ENCODE measurements around the gene VAV2.

Gene VAV2

DNA sequence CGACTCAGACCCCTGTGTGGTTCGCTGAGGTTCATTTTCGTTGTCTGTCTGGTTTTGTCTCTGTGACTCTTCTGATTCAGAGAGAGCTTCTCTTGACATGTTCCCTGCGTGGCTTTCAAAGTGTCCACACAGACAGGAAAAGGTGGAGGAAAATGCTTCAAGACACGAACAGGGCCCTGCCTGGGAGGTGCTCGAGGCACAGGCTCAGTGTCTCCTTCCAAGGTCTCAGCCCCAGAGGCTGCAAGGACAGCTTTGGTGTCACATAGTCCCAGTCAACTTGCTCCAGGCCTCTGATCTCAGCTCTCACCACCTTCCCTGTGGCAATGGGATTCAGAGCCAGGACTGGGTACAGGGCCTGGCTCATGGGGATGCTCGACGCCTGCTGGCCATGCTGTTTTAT lies 202.3 kb downstream of the VAV2 start:
- no peak overlapping the region for H3K4me3 ChIP-seq (ENCODE audit: low read depth, low read length)
- TF ChIP-seq, protein P1, sequence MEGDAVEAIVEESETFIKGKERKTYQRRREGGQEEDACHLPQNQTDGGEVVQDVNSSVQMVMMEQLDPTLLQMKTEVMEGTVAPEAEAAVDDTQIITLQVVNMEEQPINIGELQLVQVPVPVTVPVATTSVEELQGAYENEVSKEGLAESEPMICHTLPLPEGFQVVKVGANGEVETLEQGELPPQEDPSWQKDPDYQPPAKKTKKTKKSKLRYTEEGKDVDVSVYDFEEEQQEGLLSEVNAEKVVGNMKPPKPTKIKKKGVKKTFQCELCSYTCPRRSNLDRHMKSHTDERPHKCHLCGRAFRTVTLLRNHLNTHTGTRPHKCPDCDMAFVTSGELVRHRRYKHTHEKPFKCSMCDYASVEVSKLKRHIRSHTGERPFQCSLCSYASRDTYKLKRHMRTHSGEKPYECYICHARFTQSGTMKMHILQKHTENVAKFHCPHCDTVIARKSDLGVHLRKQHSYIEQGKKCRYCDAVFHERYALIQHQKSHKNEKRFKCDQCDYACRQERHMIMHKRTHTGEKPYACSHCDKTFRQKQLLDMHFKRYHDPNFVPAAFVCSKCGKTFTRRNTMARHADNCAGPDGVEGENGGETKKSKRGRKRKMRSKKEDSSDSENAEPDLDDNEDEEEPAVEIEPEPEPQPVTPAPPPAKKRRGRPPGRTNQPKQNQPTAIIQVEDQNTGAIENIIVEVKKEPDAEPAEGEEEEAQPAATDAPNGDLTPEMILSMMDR (IDR thresholded peaks at IDR 0.05; ENCODE audit: low read depth, low read length): no peak

DNA sequence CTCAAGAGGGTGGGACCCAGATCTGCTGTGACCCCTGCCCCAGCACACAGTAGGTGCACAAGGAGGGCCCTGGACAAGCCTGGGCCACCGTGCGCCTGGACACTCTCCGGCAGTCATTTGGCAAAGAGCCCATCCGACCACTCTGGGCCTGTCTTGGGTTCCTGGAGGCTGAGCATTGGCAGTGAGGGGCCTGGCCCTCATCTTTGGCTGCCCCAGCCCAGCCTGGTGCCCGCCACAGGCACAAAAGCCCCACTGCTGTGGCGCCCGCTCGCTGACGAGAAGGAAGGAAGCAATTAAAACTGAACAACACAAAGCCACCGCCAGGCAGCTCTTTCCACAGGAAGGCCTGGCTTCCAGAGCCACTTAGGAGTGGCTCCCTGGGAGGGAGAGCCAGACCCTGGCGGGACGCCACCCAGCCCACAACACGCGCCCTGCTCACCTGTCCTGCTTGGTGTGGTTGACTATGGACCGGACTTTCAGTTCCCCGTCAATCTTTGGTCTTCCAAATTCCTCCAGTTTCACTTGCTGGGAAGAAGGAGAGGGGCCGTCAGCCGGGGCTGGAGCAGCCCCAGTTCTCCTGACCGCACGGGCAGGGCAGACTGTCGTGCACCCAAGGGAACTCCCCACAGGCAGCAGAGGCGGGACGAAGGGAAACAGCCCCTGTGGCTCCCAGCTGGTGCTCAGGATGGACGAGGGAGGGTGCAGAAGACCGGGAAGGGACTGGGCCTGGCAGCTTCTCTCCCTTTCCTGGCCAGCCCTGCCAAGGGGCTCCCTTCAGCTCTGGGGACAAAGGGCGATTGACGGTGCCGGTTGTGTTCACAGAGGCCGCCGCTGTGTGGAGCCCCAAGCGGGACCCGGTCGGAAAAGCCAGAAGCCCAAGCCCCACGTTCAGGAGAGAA lies 203.1 kb downstream of the VAV2 start:
- TF ChIP-seq, protein P1 (IDR thresholded peaks at IDR 0.05; ENCODE audit: low read depth, low read length): no peak
- no peak overlapping the region for H3K4me3 ChIP-seq (ENCODE audit: low read depth, low read length)

DNA sequence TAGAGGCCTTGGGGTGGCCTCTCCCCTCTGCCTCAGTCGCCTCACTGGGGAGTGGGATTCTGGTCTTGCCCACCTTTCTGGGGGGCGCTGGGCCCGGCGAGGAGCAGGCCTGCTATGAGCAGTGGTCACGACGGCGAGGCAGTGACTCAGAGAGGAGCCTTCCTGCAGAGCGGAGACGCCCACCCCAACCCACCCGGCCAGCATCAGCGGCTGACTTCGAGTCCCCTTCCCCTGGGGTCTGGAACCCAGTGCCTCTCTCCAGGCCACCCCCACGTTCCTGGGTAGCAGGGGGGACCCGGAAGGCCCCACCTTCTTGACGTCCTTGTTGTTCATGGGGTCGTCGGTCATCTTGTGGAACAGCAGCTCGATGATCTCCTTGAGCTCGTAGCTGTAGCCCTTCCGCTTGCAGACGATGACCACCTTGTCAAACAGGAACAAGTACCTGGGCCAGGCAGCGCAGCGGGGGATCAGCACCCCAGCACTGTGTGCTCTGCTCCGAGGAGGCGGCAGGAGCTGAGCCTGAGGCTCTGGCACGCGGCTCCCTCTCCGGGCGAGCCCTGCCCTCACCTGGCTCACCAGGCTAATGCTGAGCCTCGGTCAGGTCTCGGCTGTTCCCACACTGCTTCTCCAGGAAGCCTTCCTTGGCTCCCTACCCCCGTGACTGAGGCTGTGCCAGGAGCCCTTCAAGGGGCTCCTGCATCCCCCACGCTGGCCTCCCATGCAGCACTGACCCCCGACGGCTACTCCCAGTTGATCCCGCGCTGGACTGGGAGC lies 203.9 kb downstream of the VAV2 start:
- TF ChIP-seq, protein P1 (IDR thresholded peaks at IDR 0.05; ENCODE audit: low read depth, low read length): no peak
- no peak overlapping the region for H3K4me3 ChIP-seq (ENCODE audit: low read depth, low read length)

DNA sequence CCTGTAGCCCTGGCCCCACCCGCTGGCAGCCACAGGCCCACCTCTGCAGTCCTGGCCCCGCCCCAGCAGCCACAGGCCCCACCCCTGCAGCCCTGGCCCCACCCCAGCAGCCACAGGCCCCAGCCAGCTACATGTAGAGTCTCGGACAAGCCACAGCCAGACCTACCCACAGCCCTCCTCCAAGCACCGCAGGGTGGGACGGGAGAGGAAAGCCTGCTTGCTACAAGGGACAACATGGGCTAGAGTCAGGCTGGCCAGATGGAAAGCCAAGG lies 204.4 kb downstream of the VAV2 start:
- TF ChIP-seq, protein P1 (IDR thresholded peaks at IDR 0.05; ENCODE audit: low read depth, low read length): no peak
- no peak overlapping the region for H3K4me3 ChIP-seq (ENCODE audit: low read depth, low read length)

DNA sequence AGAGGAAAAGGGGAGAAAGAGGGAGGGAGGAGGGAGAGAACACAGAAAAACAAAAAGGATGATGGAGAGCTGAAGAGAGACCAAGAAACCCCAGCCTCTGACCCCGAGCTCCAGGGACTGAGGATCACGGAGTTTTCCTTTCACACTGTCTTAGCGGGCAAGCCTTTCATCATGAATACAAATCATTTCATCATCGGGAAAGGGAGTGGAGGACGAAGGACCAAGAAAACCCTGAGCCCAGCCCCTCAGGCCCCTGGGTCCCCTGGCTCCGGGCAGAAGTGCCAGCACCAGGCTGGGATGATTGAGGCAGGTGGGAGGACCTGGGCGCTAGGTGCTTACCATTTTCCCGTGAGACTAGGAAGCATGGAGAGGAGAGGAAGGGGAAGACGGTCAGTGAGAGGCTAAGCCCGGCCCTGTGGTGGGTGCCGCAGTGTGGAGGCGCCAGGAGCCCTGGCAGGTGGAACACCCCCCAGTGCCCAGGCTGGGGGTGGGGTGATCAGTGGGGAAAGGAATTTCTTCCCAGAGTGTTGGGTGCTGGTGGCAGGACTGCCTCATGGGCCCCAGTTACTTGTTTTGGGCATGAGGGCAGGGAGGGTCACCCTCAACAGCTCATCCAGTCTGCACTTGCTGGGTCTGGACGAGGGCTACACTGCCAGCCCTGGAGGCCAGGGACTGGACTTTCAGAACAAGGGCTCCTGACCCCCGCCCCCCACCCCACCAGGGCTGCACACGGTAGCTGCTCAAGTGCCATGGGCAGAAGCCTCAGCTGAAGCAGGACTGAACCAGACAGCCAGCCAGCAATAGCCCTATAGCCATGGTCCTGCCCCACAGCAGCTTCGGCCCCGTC lies 205.0 kb downstream of the VAV2 start:
- TF ChIP-seq, protein P1 (IDR thresholded peaks at IDR 0.05; ENCODE audit: low read depth, low read length): no peak

DNA sequence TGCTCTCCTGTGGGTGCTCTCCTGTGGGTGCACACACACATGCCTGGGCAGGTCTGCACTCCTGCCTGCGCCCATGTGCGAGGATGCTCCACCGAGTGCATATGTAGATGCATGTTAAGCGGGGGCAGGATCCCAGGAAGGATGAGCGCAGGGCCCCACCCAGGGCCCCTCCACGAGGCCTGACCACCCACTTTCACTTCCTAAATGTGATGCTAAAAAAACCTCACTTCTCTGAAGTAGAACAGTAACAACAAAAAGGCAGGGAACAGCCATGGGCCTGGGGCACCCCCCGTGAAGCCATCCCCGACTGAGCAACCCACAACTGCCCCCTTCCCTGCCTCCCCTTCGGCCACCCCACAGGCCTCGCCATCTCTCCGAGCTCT lies 205.8 kb downstream of the VAV2 start:
- TF ChIP-seq, protein P1 (IDR thresholded peaks at IDR 0.05; ENCODE audit: low read depth, low read length): no peak
- H3K4me3 ChIP-seq (ENCODE audit: low read depth, low read length): no peak overlapping the region

More for the DNA sequence above, 205.0 kb downstream of the VAV2 start:
- no peak overlapping the region for H3K4me3 ChIP-seq (ENCODE audit: low read depth, low read length)
